ENCODE data around the gene PPP6R3.

DNA sequence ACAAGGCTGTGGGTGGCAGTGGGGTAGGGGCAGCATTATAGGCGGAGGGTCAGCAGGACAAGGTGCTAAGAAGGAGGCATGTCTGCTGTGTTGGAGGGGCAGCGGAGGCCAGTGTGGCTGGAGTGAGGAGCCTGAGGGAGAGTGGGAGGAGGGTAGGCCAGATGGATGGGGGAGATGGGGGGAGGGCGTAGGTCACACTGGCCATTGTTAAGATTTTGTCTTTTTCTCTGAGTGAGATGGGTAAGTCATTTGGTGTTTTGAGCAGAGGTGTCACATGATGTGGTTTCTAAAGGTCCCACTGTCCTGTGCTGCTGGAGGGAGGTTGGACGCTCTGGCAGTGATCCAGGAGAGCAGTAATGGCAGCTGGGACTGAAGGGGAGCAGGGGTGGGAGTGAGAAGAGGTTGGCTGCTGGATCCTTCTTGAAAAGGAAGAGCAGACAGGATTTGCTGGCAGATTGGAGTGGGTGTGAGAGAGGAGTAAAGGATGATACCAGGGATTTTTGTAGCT is 9.8 kb downstream of the PPP6R3 start:
- TF ChIP-seq, protein P1, sequence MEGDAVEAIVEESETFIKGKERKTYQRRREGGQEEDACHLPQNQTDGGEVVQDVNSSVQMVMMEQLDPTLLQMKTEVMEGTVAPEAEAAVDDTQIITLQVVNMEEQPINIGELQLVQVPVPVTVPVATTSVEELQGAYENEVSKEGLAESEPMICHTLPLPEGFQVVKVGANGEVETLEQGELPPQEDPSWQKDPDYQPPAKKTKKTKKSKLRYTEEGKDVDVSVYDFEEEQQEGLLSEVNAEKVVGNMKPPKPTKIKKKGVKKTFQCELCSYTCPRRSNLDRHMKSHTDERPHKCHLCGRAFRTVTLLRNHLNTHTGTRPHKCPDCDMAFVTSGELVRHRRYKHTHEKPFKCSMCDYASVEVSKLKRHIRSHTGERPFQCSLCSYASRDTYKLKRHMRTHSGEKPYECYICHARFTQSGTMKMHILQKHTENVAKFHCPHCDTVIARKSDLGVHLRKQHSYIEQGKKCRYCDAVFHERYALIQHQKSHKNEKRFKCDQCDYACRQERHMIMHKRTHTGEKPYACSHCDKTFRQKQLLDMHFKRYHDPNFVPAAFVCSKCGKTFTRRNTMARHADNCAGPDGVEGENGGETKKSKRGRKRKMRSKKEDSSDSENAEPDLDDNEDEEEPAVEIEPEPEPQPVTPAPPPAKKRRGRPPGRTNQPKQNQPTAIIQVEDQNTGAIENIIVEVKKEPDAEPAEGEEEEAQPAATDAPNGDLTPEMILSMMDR (IDR thresholded peaks at IDR 0.05; ENCODE audit: poor library complexity, severe bottlenecking): no peak
- TF ChIP-seq REST (IDR thresholded peaks at IDR 0.05; ENCODE audit: borderline replicate concordance) (no peak), EP300 (conservative IDR thresholded peaks at IDR 0.05; ENCODE audit: poor library complexity, severe bottlenecking) (no peak), POLR2AphosphoS5 (IDR thresholded peaks at IDR 0.05) (no peak), TAF1 (IDR thresholded peaks at IDR 0.05; ENCODE audit: low read depth) (no peak), SMC3 (conservative IDR thresholded peaks at IDR 0.05; ENCODE audit: poor library complexity) (no peak)

Data from neural cell (in vitro differentiated cells).